ENCODE measurements around the gene APBA2. TPM values are rescaled to one million over a fixed set of nuclear protein-coding genes. Genes with fewer than 3 reads are reported as not detected.

APBA2 gene
- total RNA-seq, 1 experiment from 2014 or later: not detected

DNA sequence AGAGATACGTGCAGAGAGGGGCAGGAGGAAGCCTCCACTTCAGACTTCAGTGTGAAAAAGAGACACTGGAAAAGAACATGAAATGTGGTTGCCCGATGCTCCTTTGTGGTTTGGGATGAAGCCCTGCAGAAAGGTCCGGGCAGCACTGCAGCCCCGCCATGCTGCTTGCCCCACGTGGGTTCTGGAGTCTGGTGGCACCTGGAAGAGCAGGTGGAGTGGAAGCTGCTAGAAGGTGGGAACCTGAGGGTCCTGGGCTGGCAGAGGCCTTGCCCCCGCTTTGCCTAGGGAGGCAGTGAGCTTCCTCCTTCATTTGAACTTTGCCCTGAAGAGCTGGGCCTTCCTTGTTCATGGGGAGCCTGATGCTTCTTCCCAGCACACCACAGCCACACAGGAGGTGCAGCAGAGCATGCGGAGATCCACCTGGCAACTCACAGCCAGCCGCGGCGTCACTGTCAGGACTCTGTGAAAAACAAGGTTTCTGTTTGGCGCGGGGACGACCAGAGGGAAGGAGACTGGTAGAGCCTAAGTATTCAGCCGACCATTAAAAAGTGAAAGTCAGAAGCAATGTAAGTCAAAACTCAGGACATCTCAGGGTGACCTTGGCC is 59.0 kb downstream of the APBA2 start:
- no peaks in the 10 kb centered on the region for H3K27me3 ChIP-seq (ENCODE audit: low read length)
- no peak overlapping the region for H3K4me3 ChIP-seq (ENCODE audit: low read length)
- H4K20me1 ChIP-seq (ENCODE audit: insufficient read depth, low read depth, low read length): no peaks in the 10 kb centered on the region
- H3K9ac ChIP-seq (ENCODE audit: low read length): no peak overlapping the region
- no peak overlapping the region for H2AFZ ChIP-seq (ENCODE audit: low read length)
- no peaks in the 10 kb centered on the region for H3K79me2 ChIP-seq (ENCODE audit: low read length)
- no peak for DNase-seq
- no peak overlapping the region for H3K27ac ChIP-seq (ENCODE audit: low read length)
- H3K4me1 ChIP-seq (ENCODE audit: low read length): no peaks in the 10 kb centered on the region
- no peaks in the 10 kb centered on the region for H3K9me2 ChIP-seq (replicated peaks; ENCODE audit: insufficient read depth, low read length)
- no peaks in the 10 kb centered on the region for H3K36me3 ChIP-seq (ENCODE audit: insufficient read depth, low read length)
- no peak overlapping the region for H3K4me2 ChIP-seq (ENCODE audit: low read depth, low read length, poor library complexity, severe bottlenecking)
- H3K9me3 ChIP-seq (ENCODE audit: low read length): no peaks in the 10 kb centered on the region

DNA sequence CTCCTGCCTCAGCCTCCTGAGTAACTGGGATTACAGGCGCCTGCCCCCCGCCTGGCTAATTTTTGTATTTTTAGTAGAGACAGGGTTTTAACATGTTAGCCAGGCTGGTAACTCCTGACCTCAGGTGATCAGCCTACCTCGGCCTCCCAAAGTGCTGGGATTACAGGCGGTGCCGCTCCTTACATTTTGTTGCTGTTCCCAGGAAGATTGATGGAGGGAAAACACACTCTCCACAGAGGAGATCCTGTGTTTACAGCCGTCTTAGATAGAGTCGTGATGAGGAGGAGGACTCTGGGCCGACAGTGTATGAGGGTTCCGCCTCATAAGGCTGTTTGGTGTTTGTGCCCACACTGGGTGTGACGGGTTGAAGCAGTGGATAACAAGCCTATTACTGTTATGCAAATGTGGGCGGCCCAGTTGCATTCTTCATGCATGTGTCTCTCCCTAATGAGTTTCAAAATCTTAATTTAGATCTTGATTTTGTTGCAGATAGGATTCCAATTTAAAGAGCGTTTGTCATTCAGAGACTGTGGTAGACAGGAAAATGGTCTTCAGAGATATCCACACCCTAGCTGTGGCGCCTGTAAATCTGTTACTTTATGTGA is 60.0 kb downstream of the APBA2 start:
- H2AFZ ChIP-seq (ENCODE audit: low read length): no peak overlapping the region
- H3K4me1 ChIP-seq (ENCODE audit: low read length): no peaks in the 10 kb centered on the region
- H3K27ac ChIP-seq (ENCODE audit: low read length): no peak overlapping the region
- H3K4me2 ChIP-seq (ENCODE audit: low read depth, low read length, poor library complexity, severe bottlenecking): no peak overlapping the region
- H3K27me3 ChIP-seq (ENCODE audit: low read length): no peaks in the 10 kb centered on the region
- H3K4me3 ChIP-seq (ENCODE audit: low read length): no peak overlapping the region
- no peaks in the 10 kb centered on the region for H4K20me1 ChIP-seq (ENCODE audit: insufficient read depth, low read depth, low read length)
- no peak overlapping the region for H3K9ac ChIP-seq (ENCODE audit: low read length)
- H3K9me3 ChIP-seq (ENCODE audit: low read length): no peaks in the 10 kb centered on the region
- DNase-seq: no peak
- no peaks in the 10 kb centered on the region for H3K36me3 ChIP-seq (ENCODE audit: insufficient read depth, low read length)
- no peaks in the 10 kb centered on the region for H3K79me2 ChIP-seq (ENCODE audit: low read length)
- no peaks in the 10 kb centered on the region for H3K9me2 ChIP-seq (replicated peaks; ENCODE audit: insufficient read depth, low read length)

- no peaks in the 10 kb centered on the region for H3K9me2 ChIP-seq (replicated peaks; ENCODE audit: insufficient read depth, low read length)
- H3K4me2 ChIP-seq (ENCODE audit: low read depth, low read length, poor library complexity, severe bottlenecking): no peak overlapping the region
- no peaks in the 10 kb centered on the region for H3K27me3 ChIP-seq (ENCODE audit: low read length)
- no peak overlapping the region for H3K27ac ChIP-seq (ENCODE audit: low read length)
- H2AFZ ChIP-seq (ENCODE audit: low read length): no peak overlapping the region
- DNase-seq: no peak
- no peaks in the 10 kb centered on the region for H3K4me1 ChIP-seq (ENCODE audit: low read length)
- H3K79me2 ChIP-seq (ENCODE audit: low read length): no peaks in the 10 kb centered on the region
- no peak overlapping the region for H3K9ac ChIP-seq (ENCODE audit: low read length)
- no peaks in the 10 kb centered on the region for H3K9me3 ChIP-seq (ENCODE audit: low read length)
- H3K36me3 ChIP-seq (ENCODE audit: insufficient read depth, low read length): no peaks in the 10 kb centered on the region
- no peaks in the 10 kb centered on the region for H4K20me1 ChIP-seq (ENCODE audit: insufficient read depth, low read depth, low read length)
- H3K4me3 ChIP-seq (ENCODE audit: low read length): no peak overlapping the region
Measured at GRCh38 chr15:28946803-28947202, 61.0 kb downstream of the APBA2 start.

- Histone ChIP-seq H3K9me3 (ENCODE audit: low read length) (no peaks in the 10 kb centered on the region), H3K9ac (ENCODE audit: low read length) (no peak overlapping the region), H3K79me2 (ENCODE audit: low read length) (no peaks in the 10 kb centered on the region), H3K4me1 (ENCODE audit: low read length) (no peaks in the 10 kb centered on the region), H4K20me1 (ENCODE audit: insufficient read depth, low read depth, low read length) (no peaks in the 10 kb centered on the region), H3K4me3 (ENCODE audit: low read length) (no peak overlapping the region), H3K36me3 (ENCODE audit: insufficient read depth, low read length) (no peaks in the 10 kb centered on the region), H3K27me3 (ENCODE audit: low read length) (no peaks in the 10 kb centered on the region), H2AFZ (ENCODE audit: low read length) (no peak overlapping the region), H3K9me2 (replicated peaks; ENCODE audit: insufficient read depth, low read length) (no peaks in the 10 kb centered on the region), H3K27ac (ENCODE audit: low read length) (no peak overlapping the region), H3K4me2 (ENCODE audit: low read depth, low read length, poor library complexity, severe bottlenecking) (no peak overlapping the region)
- no peak for DNase-seq
Measured at GRCh38 chr15:28947221-28947674, 61.5 kb downstream of the APBA2 start.

GRCh38 chr15:28948036-28948435 is 62.3 kb downstream of the APBA2 start:
- DNase-seq: no peak
- Histone ChIP-seq H2AFZ (ENCODE audit: low read length) (no peak overlapping the region), H3K27me3 (ENCODE audit: low read length) (no peaks in the 10 kb centered on the region), H3K9me3 (ENCODE audit: low read length) (no peaks in the 10 kb centered on the region), H3K9me2 (replicated peaks; ENCODE audit: insufficient read depth, low read length) (no peaks in the 10 kb centered on the region), H3K4me2 (ENCODE audit: low read depth, low read length, poor library complexity, severe bottlenecking) (no peak overlapping the region), H3K4me3 (ENCODE audit: low read length) (no peak overlapping the region), H3K27ac (ENCODE audit: low read length) (no peak overlapping the region), H3K4me1 (ENCODE audit: low read length) (no peaks in the 10 kb centered on the region), H4K20me1 (ENCODE audit: insufficient read depth, low read depth, low read length) (no peaks in the 10 kb centered on the region), H3K9ac (ENCODE audit: low read length) (no peak overlapping the region), H3K79me2 (ENCODE audit: low read length) (no peaks in the 10 kb centered on the region), H3K36me3 (ENCODE audit: insufficient read depth, low read length) (no peaks in the 10 kb centered on the region)

GRCh38 chr15:28950916-28951315 is 65.1 kb downstream of the APBA2 start:
- Histone ChIP-seq H3K9me2 (replicated peaks; ENCODE audit: insufficient read depth, low read length) (no peaks in the 10 kb centered on the region), H3K36me3 (ENCODE audit: insufficient read depth, low read length) (no peaks in the 10 kb centered on the region), H3K9me3 (ENCODE audit: low read length) (no peaks in the 10 kb centered on the region), H3K4me2 (ENCODE audit: low read depth, low read length, poor library complexity, severe bottlenecking) (no peak overlapping the region), H3K4me3 (ENCODE audit: low read length) (no peak overlapping the region), H2AFZ (ENCODE audit: low read length) (no peak overlapping the region), H3K79me2 (ENCODE audit: low read length) (no peaks in the 10 kb centered on the region), H4K20me1 (ENCODE audit: insufficient read depth, low read depth, low read length) (no peaks in the 10 kb centered on the region), H3K27me3 (ENCODE audit: low read length) (no peaks in the 10 kb centered on the region), H3K9ac (ENCODE audit: low read length) (no peak overlapping the region), H3K27ac (ENCODE audit: low read length) (no peak overlapping the region), H3K4me1 (ENCODE audit: low read length) (peaks cover 3% of the 10 kb centered on the region; the same call in 1 of the 2 replicates)
- DNase-seq: no peak

DNA sequence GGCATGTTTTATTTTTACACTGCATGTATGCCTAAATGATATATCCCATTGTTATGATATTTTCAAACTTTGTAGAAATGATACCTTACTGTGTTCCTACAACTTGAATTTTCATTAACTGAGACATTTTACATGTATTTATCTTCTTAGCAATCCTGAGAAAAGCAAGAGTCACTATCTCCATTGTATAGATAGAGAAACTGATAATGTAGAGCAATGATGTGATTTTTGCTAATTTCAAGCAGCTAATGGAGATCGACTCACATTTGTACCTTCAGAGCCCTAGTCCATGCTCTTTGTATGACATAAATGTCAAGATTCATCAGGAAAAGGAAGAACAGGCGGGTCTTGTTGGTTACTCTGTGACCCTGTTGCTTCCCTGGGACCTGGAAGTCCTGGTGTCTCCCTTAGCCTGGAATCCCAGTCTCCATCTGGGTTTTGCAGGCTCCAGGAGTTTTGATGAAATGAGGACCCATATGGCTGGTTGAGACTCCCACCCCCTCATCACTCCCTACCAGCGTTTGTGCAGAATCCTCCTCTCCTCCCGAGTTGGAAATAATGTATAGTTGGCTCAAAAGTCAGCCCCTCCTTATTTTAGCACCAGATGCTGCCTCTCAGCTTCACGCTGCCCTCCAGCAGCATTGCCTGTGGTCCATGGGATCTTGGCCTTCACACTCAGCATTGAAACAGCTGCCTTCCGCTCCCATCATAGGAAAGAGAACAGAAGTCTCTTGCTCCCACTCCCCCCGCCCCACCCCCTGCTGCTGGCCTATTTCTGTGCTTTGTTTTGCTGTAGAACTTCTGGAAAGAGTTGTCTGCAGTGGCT is 67.1 kb downstream of the APBA2 start:
- no peaks in the 10 kb centered on the region for H3K9me2 ChIP-seq (replicated peaks; ENCODE audit: insufficient read depth, low read length)
- no peaks in the 10 kb centered on the region for H3K36me3 ChIP-seq (ENCODE audit: insufficient read depth, low read length)
- no peaks in the 10 kb centered on the region for H4K20me1 ChIP-seq (ENCODE audit: insufficient read depth, low read depth, low read length)
- H3K9ac ChIP-seq (ENCODE audit: low read length): no peak overlapping the region
- H2AFZ ChIP-seq (ENCODE audit: low read length): no peak overlapping the region
- no peak overlapping the region for H3K4me3 ChIP-seq (ENCODE audit: low read length)
- no peaks in the 10 kb centered on the region for H3K79me2 ChIP-seq (ENCODE audit: low read length)
- H3K27ac ChIP-seq (ENCODE audit: low read length): no peak overlapping the region
- no peaks in the 10 kb centered on the region for H3K27me3 ChIP-seq (ENCODE audit: low read length)
- no peak overlapping the region for H3K4me2 ChIP-seq (ENCODE audit: low read depth, low read length, poor library complexity, severe bottlenecking)
- peaks cover 3% of the 10 kb centered on the region; the same call in 1 of the 2 replicates for H3K4me1 ChIP-seq (ENCODE audit: low read length)
- DNase-seq: no peak
- H3K9me3 ChIP-seq (ENCODE audit: low read length): no peaks in the 10 kb centered on the region

GRCh38 chr15:28953573-28954195 is 67.9 kb downstream of the APBA2 start:
- H3K9ac ChIP-seq (ENCODE audit: low read length): no peak overlapping the region
- H2AFZ ChIP-seq (ENCODE audit: low read length): no peak overlapping the region
- H3K4me2 ChIP-seq (ENCODE audit: low read depth, low read length, poor library complexity, severe bottlenecking): no peak overlapping the region
- H3K9me3 ChIP-seq (ENCODE audit: low read length): no peaks in the 10 kb centered on the region
- no peaks in the 10 kb centered on the region for H3K79me2 ChIP-seq (ENCODE audit: low read length)
- H3K4me1 ChIP-seq (ENCODE audit: low read length): peaks cover 3% of the 10 kb centered on the region; the same call in 1 of the 2 replicates
- no peaks in the 10 kb centered on the region for H4K20me1 ChIP-seq (ENCODE audit: insufficient read depth, low read depth, low read length)
- H3K4me3 ChIP-seq (ENCODE audit: low read length): no peak overlapping the region
- H3K27me3 ChIP-seq (ENCODE audit: low read length): no peaks in the 10 kb centered on the region
- H3K36me3 ChIP-seq (ENCODE audit: insufficient read depth, low read length): no peaks in the 10 kb centered on the region
- DNase-seq: no peak
- no peaks in the 10 kb centered on the region for H3K9me2 ChIP-seq (replicated peaks; ENCODE audit: insufficient read depth, low read length)
- H3K27ac ChIP-seq (ENCODE audit: low read length): no peak overlapping the region
